OCI-LY3 (cell line): ENCODE data around the gene PSPC1.

Experiments used
- H2AFZ ChIP-seq: fragments of 200-600, 300-600 bp; shearing (Covaris generic); 2 replicates; pipeline ENCODE4 v1.6.0; 2014; ENCODE audit warnings: antibody characterized with exemption, low read depth, low read length
- H3K27ac ChIP-seq: fragments of 200-600, 300-600 bp; sonication (generic); 2 replicates; pipeline ENCODE4 v1.5.1; 2014; ENCODE audit warnings: mild to moderate bottlenecking, low read length, moderate library complexity, mixed read lengths
- H3K27me3 ChIP-seq: fragments of 200-600, 300-600 bp; sonication (generic); 2 replicates; pipeline ENCODE4 v1.6.1; 2014; ENCODE audit warnings: low read depth, low read length, mixed read lengths
- H3K36me3 ChIP-seq: fragments of 200-600, 300-600 bp; sonication (generic); replicated peaks from 2 replicates; pipeline ENCODE3; 2014; ENCODE audit warnings: low read depth, low read length, mixed read lengths
- H3K4me1 ChIP-seq: fragments of 300-600, 200-600 bp; sonication (generic); 2 replicates; pipeline ENCODE4 v1.6.1; 2014; ENCODE audit warnings: low read length, mixed read lengths
- H3K4me2 ChIP-seq: fragments of 200-600, 300-600 bp; sonication (generic); 2 replicates; pipeline ENCODE4 v1.6.1; 2014; ENCODE audit warnings: low read length, mixed read lengths
- H3K4me3 ChIP-seq: fragments of 300-600, 200-600 bp; sonication (generic); 2 replicates; pipeline ENCODE4 v1.5.1; 2014; ENCODE audit warnings: antibody characterized with exemption, mild to moderate bottlenecking, low read length, moderate library complexity
- H3K79me2 ChIP-seq: fragments of 300-600, 200-600 bp; shearing (Covaris generic); 2 replicates; pipeline ENCODE4 v1.6.1; 2014; ENCODE audit warnings: mild to moderate bottlenecking, low read length, mixed read lengths
- H3K9ac ChIP-seq: fragments of 300-600, 200-600 bp; shearing (Covaris generic); 2 replicates; pipeline ENCODE4 v1.6.0; 2014; ENCODE audit warnings: mild to moderate bottlenecking, low read length, moderate library complexity
- H3K9me3 ChIP-seq: fragments of 200-600, 300-600 bp; shearing (Covaris generic); 2 replicates; pipeline ENCODE4 v1.6.1; 2014; ENCODE audit warnings: low read length, mixed read lengths; ENCODE audit not compliant: insufficient read depth
- H4K20me1 ChIP-seq: fragments of 200-600, 300-600 bp; sonication (generic); 2 replicates; pipeline ENCODE4 v1.6.1; 2016; ENCODE audit warnings: low read length, mixed read lengths; ENCODE audit not compliant: insufficient read depth
- CTCF ChIP-seq: fragments of 200-600, 300-600 bp; sonication (generic); IDR thresholded peaks from 2 replicates; pipeline ENCODE4 v1.5.1; 2014; ENCODE audit warnings: antibody characterized with exemption, low read length, low read depth
- EZH2phosphoT487 ChIP-seq: fragments of 200-600 bp; shearing (Covaris generic); IDR thresholded peaks from 2 replicates; pipeline ENCODE4 v1.6.1; 2018; ENCODE audit warnings: antibody characterized with exemption, mixed run types, low read depth

The PSPC1 gene

GRCh38 chr13:19661561-19661960 lies 121.2 kb downstream of the PSPC1 start:
- Histone ChIP-seq H3K9me3 (no peaks in the 10 kb centered on the region), H3K27me3 (no peaks in the 10 kb centered on the region), H3K79me2 (no peaks in the 10 kb centered on the region), H3K4me2 (no peak overlapping the region), H3K27ac (no peak overlapping the region), H3K4me3 (no peak overlapping the region), H4K20me1 (no peaks in the 10 kb centered on the region), H3K4me1 (peaks cover 15% of the 10 kb centered on the region), H2AFZ (no peak overlapping the region), H3K36me3 (peaks cover 43% of the 10 kb centered on the region), H3K9ac (no peak overlapping the region)
- TF ChIP-seq CTCF (no peak), EZH2phosphoT487 (no peak)

- no peak overlapping the region for H3K27ac ChIP-seq
- no peak overlapping the region for H3K4me2 ChIP-seq
- no peak overlapping the region for H2AFZ ChIP-seq
- H3K36me3 ChIP-seq: peaks cover 39% of the 10 kb centered on the region
- no peak overlapping the region for H3K9ac ChIP-seq
- no peaks in the 10 kb centered on the region for H3K79me2 ChIP-seq
- TF ChIP-seq CTCF (no peak), EZH2phosphoT487 (no peak)
- H3K4me1 ChIP-seq: peaks cover 15% of the 10 kb centered on the region
- no peaks in the 10 kb centered on the region for H3K27me3 ChIP-seq
- H3K9me3 ChIP-seq: no peaks in the 10 kb centered on the region
- H3K4me3 ChIP-seq: no peak overlapping the region
- no peaks in the 10 kb centered on the region for H4K20me1 ChIP-seq
Measured at GRCh38 chr13:19661126-19661525, 121.6 kb downstream of the PSPC1 start.

GRCh38 chr13:19658831-19659230 lies 123.9 kb downstream of the PSPC1 start:
- Histone ChIP-seq H3K79me2 (no peaks in the 10 kb centered on the region), H2AFZ (no peak overlapping the region), H3K9ac (no peak overlapping the region), H4K20me1 (no peaks in the 10 kb centered on the region), H3K4me1 (peaks cover 11% of the 10 kb centered on the region), H3K4me2 (no peak overlapping the region), H3K9me3 (no peaks in the 10 kb centered on the region), H3K27ac (no peak overlapping the region), H3K36me3 (peaks cover 26% of the 10 kb centered on the region), H3K4me3 (no peak overlapping the region), H3K27me3 (no peaks in the 10 kb centered on the region)
- TF ChIP-seq EZH2phosphoT487: no peak

- H3K9ac ChIP-seq: no peak overlapping the region
- H3K4me1 ChIP-seq: peaks cover 11% of the 10 kb centered on the region
- no peak overlapping the region for H2AFZ ChIP-seq
- H3K4me2 ChIP-seq: no peak overlapping the region
- H3K79me2 ChIP-seq: no peaks in the 10 kb centered on the region
- no peak overlapping the region for H3K4me3 ChIP-seq
- no peaks in the 10 kb centered on the region for H3K9me3 ChIP-seq
- H3K27me3 ChIP-seq: no peaks in the 10 kb centered on the region
- TF ChIP-seq EZH2phosphoT487 (no peak), CTCF (no peak)
- peak overlapping the region; percentile 12 for H3K27ac ChIP-seq
- H3K36me3 ChIP-seq: peaks cover 19% of the 10 kb centered on the region
- no peaks in the 10 kb centered on the region for H4K20me1 ChIP-seq
Measured at GRCh38 chr13:19657872-19658591, 124.7 kb downstream of the PSPC1 start.
